Measurements from ENCODE around the gene COMT. TPM values are rescaled to one million over a fixed set of nuclear protein-coding genes. Genes with fewer than 3 reads are reported as not detected.

The COMT gene
- total and polyA plus RNA-seq, 2 experiments from 2014 or later = 490 to 508 TPM

DNA sequence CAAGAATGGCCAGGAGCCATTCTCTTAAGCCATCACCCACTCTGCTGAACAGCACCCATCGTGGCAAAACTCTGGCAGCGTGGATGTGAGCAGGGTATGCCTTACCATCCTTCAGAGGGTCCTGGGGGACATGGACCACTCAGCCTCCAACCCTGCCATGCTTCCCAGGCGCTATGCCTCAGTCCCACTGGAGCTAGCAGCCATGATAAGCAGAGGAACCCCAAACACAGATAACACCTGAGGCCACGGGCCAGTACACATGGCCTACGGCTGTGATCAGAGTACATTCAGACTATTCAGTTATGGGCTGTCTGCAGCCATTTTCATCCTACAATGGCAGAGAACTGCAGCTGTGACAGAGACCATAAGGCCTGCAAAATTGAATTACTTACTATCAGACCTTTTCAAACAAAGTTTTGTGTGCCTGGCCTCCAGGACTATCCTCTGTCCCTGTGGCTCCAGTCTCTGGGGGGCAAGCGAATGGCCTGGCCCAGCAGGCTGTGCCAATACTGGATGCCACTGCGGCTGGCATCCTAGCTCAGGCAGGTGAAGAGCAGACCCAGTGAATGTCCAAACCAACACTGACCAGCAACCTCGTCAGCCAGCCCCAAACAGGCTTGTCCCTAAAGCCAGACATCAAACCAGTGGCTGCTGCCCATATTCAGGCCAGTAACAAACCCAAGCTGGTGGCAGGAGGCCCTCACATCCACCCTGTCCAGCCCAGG is 68.2 kb downstream of the COMT start:
- in situ Hi-C loops (cut with MboI) = no loop called here
- no peaks in the 10 kb centered on the region for H3F3A ChIP-seq (ENCODE audit: insufficient read depth)
- H3K4me1 ChIP-seq (ENCODE audit: insufficient read depth) = no peaks in the 10 kb centered on the region
- no peak overlapping the region for H2AFZ ChIP-seq
- no peak overlapping the region for H3K9ac ChIP-seq
- H4K20me1 ChIP-seq (ENCODE audit: insufficient read depth) = no peaks in the 10 kb centered on the region
- no peaks in the 10 kb centered on the region for H3K9me2 ChIP-seq (ENCODE audit: insufficient read depth)
- no peak overlapping the region for H3K4me2 ChIP-seq (ENCODE audit: unreplicated experiment)
- H3K27ac ChIP-seq = no peak overlapping the region
- no peak for TF ChIP-seq EZH2 (IDR thresholded peaks at IDR 0.05; ENCODE audit: insufficient read depth, poor library complexity, severe bottlenecking)
- no peak for TF ChIP-seq EZH2phosphoT487 (IDR thresholded peaks at IDR 0.05; ENCODE audit: insufficient read depth, low read depth)
- no peak for DNase-seq
- no peaks in the 10 kb centered on the region for H3K36me3 ChIP-seq (ENCODE audit: low read depth)
- H3K27me3 ChIP-seq (replicated peaks; ENCODE audit: insufficient read depth) = no peaks in the 10 kb centered on the region
- H3K79me2 ChIP-seq (ENCODE audit: insufficient read depth) = no peaks in the 10 kb centered on the region
- WGBS, 2 experiments (ENCODE audit: low coverage in 1 of 2, low lambda C conversion rate in 2 of 2, missing lambda C conversion rate in 2 of 2) = 89% methylated on average over 8 of the region's 8 CpGs
- H3K4me3 ChIP-seq = no peak overlapping the region
- no peaks in the 10 kb centered on the region for H3K9me3 ChIP-seq (ENCODE audit: low read depth)

DNA sequence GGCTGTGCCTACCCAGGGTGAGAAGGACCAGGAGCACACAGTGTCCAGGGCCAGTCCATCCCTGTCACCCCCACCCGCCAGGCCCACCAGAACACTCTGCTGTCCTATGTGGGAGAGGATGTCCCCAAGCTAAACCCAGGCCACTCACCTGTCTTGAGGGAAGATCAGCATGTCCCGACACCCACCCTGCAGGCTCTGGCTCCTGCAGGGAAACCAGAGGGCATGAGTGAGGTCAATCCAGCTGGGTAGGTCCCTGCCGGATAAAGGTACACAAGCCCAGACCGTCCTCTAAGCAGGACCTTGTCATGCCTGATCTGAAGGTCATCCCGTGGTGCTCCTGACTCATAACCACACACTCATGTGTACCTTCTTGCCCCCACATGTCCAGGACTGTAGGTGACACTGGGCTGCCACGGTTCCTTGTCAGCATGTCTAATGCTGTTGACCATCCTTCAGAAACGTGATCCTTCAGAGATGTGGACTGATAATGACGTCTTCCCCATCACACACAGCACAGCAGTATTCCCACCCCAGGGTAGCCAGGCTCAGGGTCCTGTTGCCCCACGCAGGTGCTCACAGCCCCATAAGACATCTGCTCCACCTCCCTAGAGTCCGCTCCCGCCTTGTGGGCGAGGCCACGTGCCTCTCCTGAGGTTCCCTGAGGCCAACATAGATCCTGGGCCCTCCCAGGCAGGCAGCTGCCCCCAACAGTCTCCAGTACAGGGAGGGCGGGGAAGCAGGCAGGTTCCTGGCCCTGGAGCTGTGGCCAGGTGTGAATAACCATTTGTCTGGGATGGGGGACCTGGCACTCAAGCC is 68.9 kb downstream of the COMT start:
- no peak overlapping the region for H3K4me2 ChIP-seq (ENCODE audit: unreplicated experiment)
- H2AFZ ChIP-seq = no peak overlapping the region
- H3F3A ChIP-seq (ENCODE audit: insufficient read depth) = no peaks in the 10 kb centered on the region
- no peak for DNase-seq
- H3K9ac ChIP-seq = no peak overlapping the region
- no peaks in the 10 kb centered on the region for H3K36me3 ChIP-seq (ENCODE audit: low read depth)
- H3K9me2 ChIP-seq (ENCODE audit: insufficient read depth) = no peaks in the 10 kb centered on the region
- 73 to 76% methylated on average over 14 of the region's 14 CpGs for WGBS, 2 experiments (ENCODE audit: low coverage in 1 of 2, low lambda C conversion rate in 2 of 2, missing lambda C conversion rate in 2 of 2)
- TF ChIP-seq EZH2phosphoT487 (IDR thresholded peaks at IDR 0.05; ENCODE audit: insufficient read depth, low read depth) = no peak
- TF ChIP-seq EZH2 (IDR thresholded peaks at IDR 0.05; ENCODE audit: insufficient read depth, poor library complexity, severe bottlenecking) = no peak
- no peaks in the 10 kb centered on the region for H3K9me3 ChIP-seq (ENCODE audit: low read depth)
- H4K20me1 ChIP-seq (ENCODE audit: insufficient read depth) = no peaks in the 10 kb centered on the region
- in situ Hi-C loops (cut with MboI) = no loop called here
- H3K4me3 ChIP-seq = no peak overlapping the region
- H3K27me3 ChIP-seq (replicated peaks; ENCODE audit: insufficient read depth) = no peaks in the 10 kb centered on the region
- no peaks in the 10 kb centered on the region for H3K79me2 ChIP-seq (ENCODE audit: insufficient read depth)
- no peak overlapping the region for H3K27ac ChIP-seq
- no peaks in the 10 kb centered on the region for H3K4me1 ChIP-seq (ENCODE audit: insufficient read depth)

DNA sequence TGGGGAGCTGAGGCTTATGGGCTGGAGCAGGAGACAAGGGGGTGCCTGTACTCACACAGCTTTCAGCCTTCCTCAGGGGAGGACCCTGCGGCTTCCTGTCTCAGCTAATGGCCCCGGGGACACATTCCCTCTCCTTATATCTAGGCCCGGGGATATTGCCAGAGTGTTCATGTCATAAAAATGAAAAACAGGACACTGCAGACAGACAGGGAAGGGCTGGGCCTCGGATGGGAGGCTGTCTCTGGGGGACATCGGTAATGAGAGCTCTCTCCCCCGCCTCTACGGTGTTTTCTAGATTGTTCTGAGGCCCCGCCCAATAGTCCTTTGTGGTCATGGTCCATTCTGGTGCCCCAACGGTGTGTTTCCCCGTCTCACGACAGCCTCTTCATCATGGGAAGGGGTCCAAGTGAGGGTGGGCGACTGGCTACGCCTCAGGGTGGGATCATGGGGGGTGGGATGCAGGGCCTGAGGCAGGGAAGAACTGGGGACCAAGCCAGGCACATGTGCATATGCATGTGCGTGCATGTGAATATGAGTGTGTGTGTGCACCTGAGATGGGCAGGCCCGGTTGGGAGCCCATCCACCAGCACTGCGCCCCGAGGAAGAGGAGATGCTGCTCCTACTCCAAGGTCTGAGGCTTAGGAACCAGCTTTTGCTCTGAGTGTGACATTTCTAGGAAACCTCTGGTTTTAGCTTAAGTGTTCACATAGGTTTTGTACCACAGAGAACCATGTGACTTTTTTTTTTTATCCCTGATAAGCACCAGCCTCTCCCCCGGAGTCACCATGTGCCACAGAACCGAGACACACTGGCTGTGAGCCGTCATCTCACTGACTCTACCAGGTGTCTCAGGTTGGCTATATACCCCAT is 69.8 kb downstream of the COMT start:
- Histone ChIP-seq H3K27ac (no peak overlapping the region), H3K9me2 (ENCODE audit: insufficient read depth) (no peaks in the 10 kb centered on the region), H3K9me3 (ENCODE audit: low read depth) (no peaks in the 10 kb centered on the region), H3K4me1 (ENCODE audit: insufficient read depth) (no peaks in the 10 kb centered on the region), H2AFZ (no peak overlapping the region), H4K20me1 (ENCODE audit: insufficient read depth) (no peaks in the 10 kb centered on the region), H3K4me2 (ENCODE audit: unreplicated experiment) (no peak overlapping the region), H3K36me3 (ENCODE audit: low read depth) (no peaks in the 10 kb centered on the region), H3K27me3 (replicated peaks; ENCODE audit: insufficient read depth) (no peaks in the 10 kb centered on the region; the same call in 1 of the 2 replicates), H3F3A (ENCODE audit: insufficient read depth) (no peaks in the 10 kb centered on the region), H3K4me3 (no peak overlapping the region), H3K79me2 (ENCODE audit: insufficient read depth) (no peaks in the 10 kb centered on the region), H3K9ac (no peak overlapping the region)
- in situ Hi-C loops (cut with MboI) = no loop called here
- no peak for TF ChIP-seq EZH2 (IDR thresholded peaks at IDR 0.05; ENCODE audit: insufficient read depth, poor library complexity, severe bottlenecking)
- TF ChIP-seq EZH2phosphoT487 (IDR thresholded peaks at IDR 0.05; ENCODE audit: insufficient read depth, low read depth) = no peak
- DNase-seq = no peak
- 67 to 69% methylated on average over 20 of the region's 20 CpGs for WGBS, 2 experiments (ENCODE audit: low coverage in 1 of 2, low lambda C conversion rate in 2 of 2, missing lambda C conversion rate in 2 of 2)
